ENCODE results near the gene CHST11.

Gene CHST11

DNA sequence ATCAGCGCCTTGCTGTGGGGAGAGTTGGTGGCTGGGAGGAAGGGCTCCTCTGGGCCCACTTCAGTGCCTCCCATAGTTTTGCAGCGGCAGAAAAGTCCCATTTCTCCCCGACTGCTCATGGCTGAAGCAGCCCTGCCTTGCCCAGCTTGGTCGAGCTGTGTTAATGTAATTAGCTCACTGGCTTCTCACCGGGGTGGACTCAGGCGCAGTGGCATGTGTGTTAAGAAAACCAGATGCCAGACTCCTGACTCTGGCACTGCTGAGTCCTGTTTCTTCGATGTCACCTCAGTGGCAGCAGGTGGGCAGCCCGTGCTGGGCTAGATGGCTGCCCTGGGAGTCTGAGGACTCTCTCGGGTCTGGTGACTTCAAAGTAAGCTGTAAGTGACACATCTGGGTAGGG lies 47.4 kb downstream of the CHST11 start:
- no peak for DNase-seq (ENCODE audit: low read depth)

DNA sequence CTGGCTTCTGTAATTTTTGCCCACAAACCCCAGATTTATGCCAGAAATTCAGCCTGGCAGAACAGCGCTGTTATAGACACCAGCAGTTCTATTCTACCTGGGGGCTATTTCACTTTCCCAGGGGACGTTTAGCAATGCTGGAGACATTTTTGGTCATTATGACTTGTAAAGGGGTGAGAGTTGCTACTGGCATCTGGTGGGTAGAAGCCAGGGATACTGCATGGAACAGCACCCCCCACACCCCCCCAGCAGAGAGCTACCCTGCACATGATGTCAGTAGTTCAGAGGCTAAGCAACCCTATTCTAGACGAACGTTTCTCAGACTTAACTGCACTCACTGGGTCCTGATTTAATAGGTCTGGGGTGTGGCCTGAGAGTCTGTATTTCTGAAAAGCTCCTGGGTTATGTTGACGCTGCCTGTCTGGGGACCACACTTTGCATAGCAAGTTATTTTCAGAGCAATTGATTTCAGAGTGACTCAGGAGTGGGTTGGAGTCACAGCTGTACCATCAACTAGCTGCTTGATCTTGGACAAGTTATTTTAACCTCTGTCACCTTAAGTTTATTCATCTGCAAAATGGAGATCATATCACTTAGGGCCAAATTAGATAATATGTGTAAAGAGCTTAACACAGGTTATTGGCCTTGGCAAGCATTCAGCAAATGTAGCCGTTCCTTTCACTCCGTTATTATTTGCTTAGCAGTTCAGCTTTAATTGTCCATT lies 48.5 kb downstream of the CHST11 start:
- DNase-seq (ENCODE audit: low read depth): no peak

DNA sequence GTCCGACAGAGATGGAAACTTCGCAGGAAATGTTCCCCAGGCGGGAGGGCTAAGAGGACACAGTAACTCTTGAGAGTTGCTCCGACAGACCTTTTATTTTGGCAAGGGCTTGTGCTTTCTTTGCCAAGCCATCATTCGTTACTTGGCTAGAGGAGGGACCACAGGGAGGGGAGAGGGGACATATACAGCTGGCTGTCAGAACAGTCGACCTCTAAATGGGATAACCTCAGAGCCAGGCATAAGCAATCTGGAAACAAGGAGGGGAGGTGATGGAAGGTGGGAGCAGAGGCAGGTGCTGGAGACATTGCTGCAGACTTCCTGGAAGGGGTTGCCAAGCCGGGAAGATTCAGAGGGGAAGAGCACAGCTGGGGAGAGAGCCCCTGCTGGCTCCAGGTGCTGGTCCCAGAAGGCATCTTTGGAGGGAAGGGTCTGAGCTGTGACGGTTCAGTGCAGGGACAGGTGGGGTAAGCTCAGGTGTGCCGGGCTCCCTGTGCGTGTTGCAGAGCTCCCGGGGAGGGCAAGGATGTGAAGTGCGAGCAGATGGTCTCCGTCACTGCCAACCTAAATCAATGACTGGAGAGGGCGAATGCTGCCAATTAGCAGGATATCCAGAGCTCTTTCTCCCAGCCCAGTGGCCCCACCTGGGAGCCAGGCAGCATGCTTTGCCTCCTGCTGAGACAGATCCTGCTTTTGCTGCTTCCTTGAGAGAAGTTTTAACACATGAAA lies 50.1 kb downstream of the CHST11 start:
- DNase-seq (ENCODE audit: low read depth): no peak

DNA sequence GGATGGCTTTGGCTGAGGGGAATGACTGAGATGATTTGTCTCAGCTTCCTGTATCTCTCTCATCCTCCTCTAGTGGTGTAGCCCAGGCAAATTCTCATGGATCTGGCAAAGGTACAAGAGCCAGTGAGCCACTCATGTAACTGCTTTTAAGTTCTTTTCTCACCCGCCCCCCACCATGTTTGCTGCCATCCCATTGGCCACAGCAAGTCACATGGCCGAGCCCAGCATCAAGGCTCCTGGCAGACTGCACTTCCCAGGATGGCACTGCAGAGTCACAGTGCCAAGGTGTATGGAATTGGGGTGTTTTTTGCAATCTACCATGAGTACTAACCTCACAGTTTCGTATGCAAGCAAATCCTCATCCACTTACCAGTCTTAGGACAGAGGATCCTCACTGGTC lies 50.9 kb downstream of the CHST11 start:
- DNase-seq (ENCODE audit: low read depth): no peak

DNA sequence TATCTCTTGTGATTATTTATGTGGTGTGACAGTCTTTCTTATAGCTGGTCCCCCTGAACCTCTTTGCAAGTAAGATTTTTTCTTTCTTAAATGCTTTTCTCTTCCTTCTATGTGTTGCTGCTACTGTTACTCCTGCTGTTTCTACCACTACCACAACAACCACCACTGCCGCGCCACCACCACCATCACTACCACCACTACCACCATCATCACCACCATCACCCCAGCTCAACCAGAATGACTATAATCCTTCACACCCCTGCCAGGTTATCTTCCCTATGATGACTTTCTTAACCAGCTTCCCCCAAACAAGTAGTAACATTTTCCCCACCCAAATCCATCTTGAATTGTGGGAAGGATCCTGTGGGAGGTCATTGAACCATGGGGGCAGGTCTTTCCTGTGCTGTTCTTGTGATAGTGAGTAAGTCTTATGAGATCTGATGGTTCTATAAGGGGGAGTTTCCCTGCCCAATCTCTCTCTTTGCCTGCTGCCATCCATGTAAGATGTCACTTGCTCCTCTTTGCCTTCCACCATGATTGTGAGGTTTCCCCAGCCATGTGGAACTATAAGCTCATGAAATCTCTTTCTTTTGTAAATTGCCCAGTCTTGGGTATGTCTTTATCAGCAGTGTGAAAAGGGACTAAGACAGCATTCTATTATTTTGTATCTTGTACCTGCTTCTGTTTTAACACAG lies 52.2 kb downstream of the CHST11 start:
- no peak for DNase-seq (ENCODE audit: low read depth)

DNA sequence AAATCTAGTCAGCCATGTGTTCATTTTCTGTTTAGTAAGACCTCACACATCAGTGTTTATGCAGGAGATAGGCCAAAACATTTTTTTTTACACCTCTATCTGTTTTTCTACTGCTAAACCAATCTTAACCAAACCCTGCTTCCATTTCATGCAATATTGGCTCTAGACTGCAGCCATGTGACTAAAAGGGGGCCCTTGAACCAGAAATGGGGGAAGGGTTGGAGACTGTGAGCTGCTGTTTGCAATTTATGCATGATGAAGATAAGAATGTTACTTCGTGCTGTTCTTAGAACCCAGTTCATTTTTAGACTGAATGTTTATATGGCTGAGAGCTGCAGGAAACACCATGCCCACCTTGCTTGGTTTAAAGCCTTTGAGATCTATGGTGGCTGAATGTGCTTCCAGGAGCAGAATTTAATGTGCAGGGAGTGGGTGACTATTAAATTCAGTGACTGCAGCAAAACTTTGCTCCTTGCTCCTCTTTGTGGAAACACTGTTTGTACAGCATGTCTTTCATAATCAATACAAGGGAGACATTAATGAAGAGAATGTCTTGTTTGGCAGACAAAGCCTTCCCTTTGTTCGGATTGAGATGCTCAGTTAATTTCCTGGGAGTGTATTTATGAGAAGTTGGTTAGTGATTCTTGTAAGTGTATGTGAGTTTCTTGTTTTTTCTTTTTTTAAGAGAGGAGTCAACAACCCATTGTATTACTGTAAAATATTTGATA lies 53.6 kb downstream of the CHST11 start:
- no peak for DNase-seq (ENCODE audit: low read depth)

DNA sequence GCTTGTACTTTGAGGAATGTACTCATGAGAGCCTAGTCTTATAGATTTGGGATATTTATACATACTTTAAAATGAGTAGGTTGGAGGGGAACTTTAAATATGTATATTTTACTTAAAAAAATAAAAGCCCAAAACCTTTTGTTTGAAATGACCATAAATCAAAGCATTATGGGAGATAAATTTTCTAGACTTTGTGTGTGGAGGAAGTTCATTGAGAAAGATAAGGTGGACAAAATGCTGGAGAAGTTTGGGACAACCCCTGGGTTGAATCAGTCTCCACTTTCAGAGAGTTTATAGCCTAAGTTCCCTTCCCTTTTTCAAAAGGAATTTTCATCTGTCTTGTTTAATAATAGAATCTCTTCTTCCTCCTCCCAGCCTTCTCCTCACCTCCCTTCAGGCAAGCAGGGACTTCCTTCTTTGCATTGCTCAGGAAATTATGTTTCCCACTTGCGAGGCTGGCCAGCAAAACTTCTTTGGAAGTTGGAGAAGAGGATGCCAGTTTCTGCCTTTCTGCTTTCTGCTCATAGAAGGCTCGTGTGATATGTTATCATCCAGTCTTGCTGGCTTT lies 54.2 kb downstream of the CHST11 start:
- no peak for DNase-seq (ENCODE audit: low read depth)

DNA sequence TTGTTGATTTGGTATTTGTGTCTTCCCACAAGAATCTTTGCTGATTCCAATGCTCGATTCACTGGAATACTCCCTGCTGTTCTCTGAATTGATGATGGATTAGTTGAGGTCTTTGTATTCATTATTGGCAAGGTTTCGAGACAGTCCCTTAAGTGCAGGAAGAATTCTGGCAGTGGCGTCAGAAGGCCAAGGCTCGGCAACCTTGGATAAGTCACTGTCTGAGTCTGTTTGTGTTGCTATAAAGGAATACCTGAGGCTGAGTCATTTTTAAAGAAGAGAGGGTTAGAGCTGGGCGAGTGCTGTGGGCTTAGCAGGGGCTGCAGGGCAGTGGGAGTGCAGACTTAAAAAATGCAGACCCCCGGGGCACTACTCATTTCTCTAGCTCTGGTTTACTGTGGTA lies 56.9 kb downstream of the CHST11 start:
- DNase-seq (ENCODE audit: low read depth): no peak

DNA sequence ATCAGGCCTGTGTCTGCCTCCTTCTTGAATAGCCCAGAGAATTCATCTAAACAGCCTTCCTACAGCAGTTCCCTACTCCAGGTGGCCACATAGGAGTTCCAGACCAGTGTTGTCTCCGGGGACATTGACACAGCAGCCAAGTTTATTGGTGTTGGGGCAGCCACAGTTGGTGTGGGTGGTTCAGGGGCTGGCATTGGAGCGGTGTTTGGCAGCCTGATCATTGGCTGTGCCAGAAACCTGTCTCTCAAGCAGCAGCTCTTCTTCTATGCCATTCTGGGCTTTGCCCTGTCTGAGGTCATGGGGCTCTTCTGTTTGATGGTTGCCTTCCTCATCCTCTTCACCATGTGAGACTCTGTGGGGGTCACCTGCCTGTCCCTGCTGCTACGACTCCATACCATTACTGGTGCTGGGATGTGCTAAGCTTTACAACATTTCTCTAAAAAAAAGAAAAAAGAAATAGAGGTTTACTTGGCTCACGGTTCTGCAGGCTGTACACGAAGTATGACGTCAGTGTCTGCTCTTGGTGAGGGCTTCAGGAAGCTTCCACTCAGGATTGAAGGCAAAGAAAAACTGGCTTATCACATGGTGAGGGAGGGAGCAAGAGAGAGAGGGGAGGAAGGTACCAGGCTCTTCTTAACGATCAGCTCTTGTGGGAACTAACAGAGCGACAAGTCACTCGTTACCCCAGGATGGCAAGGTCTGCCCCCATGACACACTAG lies 57.5 kb downstream of the CHST11 start:
- no peak for DNase-seq (ENCODE audit: low read depth)

DNA sequence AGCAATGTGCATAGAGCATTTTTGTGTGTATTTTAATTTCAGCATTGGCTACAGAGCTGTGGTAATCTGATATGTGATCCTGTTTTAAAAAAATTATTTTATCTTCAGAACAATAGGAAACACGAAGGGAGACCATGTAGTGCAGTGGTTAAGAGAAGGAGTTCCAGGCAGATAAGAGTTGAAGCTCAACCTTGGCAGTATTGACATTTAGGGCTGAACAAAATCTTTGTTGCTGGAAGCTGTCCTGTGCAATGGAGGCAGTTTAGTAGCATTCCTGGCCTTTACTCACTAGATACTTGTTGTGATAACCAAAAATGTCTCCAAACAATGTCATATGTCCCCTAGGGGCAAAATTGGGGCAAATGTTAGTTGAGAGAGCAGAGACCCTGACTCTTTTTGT lies 59.2 kb downstream of the CHST11 start:
- DNase-seq (ENCODE audit: low read depth): no peak

DNA sequence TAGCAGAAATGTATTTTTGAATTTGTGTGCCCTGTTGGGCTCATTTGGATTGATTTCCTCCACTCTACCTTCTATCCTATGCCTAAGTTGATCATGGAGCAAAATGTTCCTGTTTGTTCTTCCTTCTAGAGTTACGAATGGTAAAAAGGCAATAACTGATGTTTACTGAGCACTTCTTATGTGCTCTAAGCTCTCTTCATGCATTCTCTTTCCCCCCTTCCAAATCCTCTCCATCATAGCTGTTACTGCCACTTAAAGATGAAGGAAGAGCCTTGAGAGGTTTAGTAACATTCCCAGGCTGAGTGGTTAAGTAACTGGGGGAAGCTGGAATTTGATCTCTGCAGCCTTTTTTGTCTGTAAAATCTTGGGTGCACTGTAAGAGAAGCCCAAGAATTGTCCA lies 60.1 kb downstream of the CHST11 start:
- DNase-seq (ENCODE audit: low read depth): no peak

DNA sequence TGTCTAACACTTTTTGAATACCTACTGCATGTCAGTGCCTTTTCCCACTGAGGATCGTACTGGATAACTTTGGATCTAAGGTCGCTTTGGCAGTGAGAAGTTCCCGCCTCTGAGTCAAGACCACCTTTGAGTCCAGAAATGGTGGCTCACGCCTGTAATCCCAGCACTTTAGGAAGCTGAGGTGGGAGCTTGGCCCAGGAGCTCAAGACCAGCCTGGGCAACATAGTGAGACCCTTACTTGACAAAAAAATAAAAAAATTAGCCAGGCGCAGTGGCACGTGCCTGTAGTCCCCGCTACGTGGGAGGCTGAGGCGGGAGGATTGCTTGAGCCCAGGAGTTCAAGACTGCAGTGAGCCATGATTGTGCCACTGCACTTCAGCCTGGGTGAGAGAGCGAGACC lies 61.1 kb downstream of the CHST11 start:
- no peak for DNase-seq (ENCODE audit: low read depth)

DNA sequence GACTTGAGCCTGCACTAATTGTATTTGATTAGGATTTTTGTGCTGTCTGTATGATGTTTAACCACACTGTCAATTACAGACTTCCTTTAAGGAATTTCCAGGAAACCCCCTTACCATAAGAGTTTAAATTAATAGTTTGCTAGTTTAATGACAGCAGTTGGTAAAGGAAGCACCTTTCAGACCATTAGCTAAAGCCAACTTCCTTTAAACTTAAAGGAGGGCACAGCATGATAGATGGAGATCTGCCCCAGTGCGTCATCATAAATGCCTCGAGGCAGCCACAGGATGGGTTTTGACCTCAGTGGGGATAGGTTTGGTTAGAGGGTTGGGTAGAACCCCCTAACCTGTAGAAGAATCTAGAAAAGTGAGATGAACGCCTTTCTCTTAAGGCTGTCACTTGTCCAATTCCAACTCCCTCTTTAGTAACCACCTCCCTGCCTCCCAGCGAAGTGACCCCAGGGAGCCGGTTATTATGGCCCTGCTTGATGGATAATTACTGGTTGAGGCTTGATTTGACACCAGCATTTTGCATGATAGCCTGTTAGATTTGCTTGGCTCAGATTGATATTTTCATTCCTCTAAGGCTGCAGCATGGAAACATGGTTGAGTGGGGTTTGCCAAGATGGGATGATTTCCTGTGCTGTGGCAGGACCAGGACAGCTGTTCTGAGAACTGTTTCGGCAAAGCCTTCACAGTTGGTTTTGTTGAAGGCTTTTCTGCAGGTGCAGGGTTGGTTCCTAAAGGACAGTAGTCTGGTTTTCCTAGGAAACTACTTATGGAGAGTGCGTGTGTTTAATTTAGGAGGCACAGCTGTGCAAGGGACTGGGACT lies 62.7 kb downstream of the CHST11 start:
- no peak for DNase-seq (ENCODE audit: low read depth)

DNA sequence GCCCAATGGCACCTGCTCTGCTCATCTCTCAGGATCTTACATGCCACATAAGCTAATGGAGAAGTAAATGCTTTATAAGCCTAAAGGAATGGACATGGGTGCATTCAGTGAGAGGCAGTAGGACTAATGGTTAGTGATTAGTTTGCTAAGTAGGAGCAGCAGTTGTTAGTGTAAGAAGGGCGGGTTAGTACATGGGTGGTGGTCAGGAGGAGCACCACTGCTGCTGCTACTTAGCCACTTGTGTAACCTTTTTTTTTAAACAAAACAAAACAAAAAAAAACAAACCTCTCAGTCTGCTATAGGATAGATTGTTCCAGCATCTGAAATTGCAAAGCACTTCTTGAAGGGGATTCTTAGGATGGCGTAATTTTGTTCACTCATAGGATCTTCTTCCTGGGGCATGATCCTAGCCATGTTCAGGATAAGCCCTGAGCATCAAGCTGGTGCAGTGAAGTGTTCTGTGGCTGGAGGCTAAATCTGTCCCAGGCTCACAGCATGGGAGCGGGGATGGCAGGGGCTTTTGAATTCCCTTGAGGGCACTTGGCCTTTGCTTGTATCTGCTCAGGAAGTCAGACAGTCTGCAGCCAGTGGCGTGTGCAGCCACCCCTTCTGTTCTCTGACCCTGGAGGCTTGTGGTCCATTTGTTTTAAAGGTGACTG lies 63.6 kb downstream of the CHST11 start:
- no peak for DNase-seq (ENCODE audit: low read depth)

DNA sequence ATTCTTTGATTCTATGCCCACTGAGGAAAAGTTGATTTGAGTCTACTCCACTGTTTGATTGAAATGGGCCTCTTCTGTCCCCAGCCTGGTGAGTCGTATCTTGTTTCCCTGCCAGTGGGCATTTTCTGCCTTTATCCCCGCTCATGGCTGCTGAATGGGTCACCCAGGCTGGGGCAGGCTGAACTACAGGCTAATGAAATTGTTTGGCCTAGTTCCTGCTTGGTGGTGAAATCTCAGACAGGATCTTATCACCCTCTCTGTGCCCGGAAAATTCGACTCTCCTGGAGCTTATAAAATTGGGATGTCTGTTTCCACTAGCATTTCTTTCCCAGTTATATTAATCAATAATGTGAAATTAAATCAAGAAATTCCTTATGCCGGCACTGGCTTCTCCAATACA lies 65.0 kb downstream of the CHST11 start:
- DNase-seq (ENCODE audit: low read depth): no peak

DNA sequence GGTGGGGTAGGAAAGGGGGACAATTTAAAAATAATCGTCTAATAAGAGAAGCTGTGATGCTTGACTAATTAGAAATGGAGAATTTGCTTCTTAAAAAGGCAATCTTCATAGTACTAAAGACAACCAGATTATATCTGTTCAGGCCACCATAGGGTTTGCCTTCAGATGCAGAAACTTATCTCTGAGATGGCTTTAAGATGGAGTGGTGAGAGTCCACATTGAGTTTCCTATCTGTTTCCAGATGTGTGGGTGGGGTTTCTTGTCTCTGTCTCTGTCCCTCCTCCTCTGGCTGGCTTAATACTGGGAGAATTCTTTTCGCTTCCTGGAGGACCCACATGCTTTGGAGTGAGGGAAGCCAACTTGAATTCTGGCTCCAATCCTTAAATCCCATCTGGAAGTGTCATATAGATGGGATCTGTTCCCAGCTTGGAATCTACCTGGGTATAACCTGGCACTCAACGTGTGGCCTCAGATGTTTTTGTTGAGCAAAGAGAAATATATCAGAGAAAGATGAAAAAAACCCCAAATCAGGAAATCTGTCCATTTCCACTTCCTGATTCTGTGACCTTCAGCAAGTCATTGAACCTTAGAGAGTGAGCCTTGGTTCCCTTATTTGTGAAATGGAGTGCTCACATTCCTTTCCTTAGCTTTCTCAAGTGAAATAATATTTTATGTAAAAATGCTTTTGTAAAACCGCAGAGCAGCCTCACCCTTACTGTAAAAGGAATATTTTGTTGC lies 66.4 kb downstream of the CHST11 start:
- DNase-seq (ENCODE audit: low read depth): no peak

DNA sequence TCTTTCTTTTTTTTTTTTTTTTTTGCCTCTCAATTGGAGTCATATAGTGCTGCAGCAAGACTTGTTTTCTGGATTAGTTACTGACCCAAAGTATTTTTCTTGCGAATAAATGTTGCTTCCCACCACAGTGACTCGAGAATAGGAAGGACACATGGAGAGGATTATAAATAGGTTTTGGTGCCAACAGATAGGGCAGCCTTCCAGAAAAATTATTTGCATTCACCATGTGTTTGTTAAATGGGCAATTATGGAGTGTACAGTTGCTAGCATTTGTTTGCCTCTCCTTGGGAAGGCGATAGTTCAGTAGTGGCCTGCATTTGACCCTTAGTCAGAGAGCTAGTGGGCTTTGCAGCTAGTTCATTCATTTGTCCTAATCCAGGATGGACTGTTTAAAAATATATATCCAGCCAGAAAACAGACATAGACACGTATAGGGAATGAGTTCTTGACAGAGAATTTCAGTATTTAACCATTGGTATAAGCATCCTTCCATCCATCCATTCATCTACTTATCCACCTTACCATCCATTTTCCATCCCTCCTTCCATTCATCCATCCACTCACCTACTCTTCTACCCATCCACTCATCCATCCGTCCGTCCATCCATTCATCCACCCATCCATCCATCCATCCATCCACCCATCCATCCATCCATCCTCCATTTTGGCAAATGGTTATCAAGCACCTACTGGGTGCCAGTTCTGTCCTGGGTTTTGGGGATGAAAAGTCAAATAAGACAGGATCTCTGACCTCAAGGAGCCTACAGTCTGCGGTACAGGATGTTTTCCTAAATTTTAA lies 67.5 kb downstream of the CHST11 start:
- DNase-seq (ENCODE audit: low read depth): no peak

DNA sequence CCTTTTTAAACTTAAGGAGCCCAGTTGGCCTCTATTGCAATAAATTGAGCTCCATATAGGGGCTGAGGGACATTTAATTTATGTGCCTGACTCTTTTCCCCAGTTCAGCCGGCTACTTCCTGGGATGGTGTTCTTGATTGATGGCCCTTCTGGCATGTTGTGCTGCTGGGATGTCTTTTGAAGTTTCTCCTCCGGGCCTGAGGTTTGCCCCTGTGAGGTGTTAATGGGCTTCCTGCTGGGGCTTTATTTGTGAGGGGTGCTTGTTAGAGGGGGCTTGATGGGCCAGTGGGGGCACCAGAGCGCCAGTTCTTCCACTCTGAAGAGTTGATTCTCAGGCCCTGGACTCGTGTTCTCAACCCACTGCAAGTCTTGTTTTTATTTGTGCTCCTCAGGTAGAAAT lies 69.6 kb downstream of the CHST11 start:
- DNase-seq (ENCODE audit: low read depth): no peak

DNA sequence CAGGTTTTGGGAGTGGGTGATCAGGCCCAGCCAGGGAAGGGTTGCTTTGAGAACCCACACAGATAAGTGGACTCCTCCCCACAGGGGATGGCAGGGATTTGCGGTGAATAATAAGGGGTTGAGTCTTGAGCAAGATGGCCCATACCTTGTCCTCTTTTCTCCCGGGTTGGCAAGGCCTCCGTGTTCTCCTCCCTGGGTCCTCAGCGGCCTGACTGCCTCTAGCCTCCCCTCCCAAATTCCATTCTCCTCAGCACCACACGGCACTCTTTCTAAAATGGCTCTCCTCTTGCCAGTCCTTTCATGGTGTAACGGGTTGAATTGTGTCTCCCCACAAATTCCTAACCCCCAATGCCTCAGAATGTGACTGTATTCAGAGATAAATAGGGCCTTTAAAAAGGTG lies 70.0 kb downstream of the CHST11 start:
- no peak for DNase-seq (ENCODE audit: low read depth)
